Spleen (tissue), 7 donors: Measurements from ENCODE around the gene TBCEL.

Source experiments
- CTCF ChIP-seq, 11 experiments: fragments of 200-600 bp in 7 of 11; fragments of 450-650 bp in 4 of 11; sonication (generic) in 4 of 11; IDR thresholded peaks in 8 of 11; conservative IDR thresholded peaks in 3 of 11; 1 replicate in 7 of 11; 2 replicates in 4 of 11; pipeline versions ENCODE4 v1.4.0 to v1.8.0; 2016 to 2021; ENCODE audit warnings: antibody characterized with exemption in 11 of 11, inconsistent platforms in 4 of 11, mild to moderate bottlenecking in 1 of 11
- POLR2A ChIP-seq, 3 donors: fragments of 450-650 bp; IDR thresholded peaks; one replicate each; pipeline ENCODE4 v1.5.1; 2017; ENCODE audit warnings: antibody characterized with exemption in 3 of 3, mild to moderate bottlenecking in 1 of 3
- donor health status: DM: no; HTN: no; CAD: no; lungs with moderate emphysema.
- donor health status: DM: no; HTN: no; CAD: no.
- donor health status: DM: no; HTN: no; CAD: no.

DNA sequence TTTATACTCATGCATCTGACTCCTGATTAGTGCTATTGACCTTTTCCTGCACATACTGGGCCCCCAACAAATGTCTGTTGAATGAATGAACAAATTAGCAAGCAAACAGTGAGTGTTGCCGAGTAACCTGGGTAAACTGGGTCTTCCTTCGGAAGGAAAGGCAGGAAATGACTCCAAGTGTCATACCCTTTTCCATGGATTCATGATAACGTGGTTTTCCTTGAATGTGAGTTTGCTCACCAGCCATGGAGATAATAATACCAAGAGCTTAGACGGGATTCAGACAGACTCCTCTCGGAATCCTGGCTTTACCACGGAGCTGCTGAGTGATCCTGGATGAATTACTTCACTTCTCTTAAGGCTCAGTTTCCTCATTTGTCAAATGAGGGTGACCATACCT lies 93.9 kb downstream of the TBCEL start:
- TF ChIP-seq CTCF (IDR thresholded peaks at IDR 0.05 in 8 of 11, conservative IDR thresholded peaks at IDR 0.05 in 3 of 11) (no peak), POLR2A (IDR thresholded peaks at IDR 0.05) (no peak)
